ENCODE measurements around the gene BCL11A. TPM values are rescaled to one million over a fixed set of nuclear protein-coding genes. Genes with fewer than 3 reads are reported as not detected.

Gene BCL11A
- total and polyA plus RNA-seq, 9 donors = 0.81 to 5.7 (median 3.2) TPM; not detected in 1

GRCh38 chr2:60555066-60555782 is 1.8 kb upstream of the BCL11A start:
- peak in 3 of 5 donors; percentile 34 to 47 (median 44) for DNase-seq
- Histone ChIP-seq H3K36me3 (no peaks in the 10 kb centered on the region), H3K4me3 (peak overlapping the region; percentile 50), H3K27me3 (no peaks in the 10 kb centered on the region), H3K4me1 (ENCODE audit: insufficient read depth) (peaks cover 4% of the 10 kb centered on the region), H3K27ac (no peak overlapping the region), H3K9me3 (peaks cover 0 to 3% of the 10 kb centered on the region in 2 donors)
- no peak for TF ChIP-seq POLR2A (IDR thresholded peaks at IDR 0.05)
- TF ChIP-seq CTCF (IDR thresholded peaks at IDR 0.05) = peak in 1 of 3 donors; percentile 10
- intact Hi-C loops (cut with DNase I) = no loop called here
- WGBS, 3 donors = 1 to 2% (median 1%) methylated on average over 43 of the region's 43 CpGs

- H3K36me3 ChIP-seq = no peaks in the 10 kb centered on the region
- H3K4me1 ChIP-seq (ENCODE audit: insufficient read depth) = peaks cover 4% of the 10 kb centered on the region
- peaks cover 0 to 3% of the 10 kb centered on the region in 2 donors for H3K9me3 ChIP-seq
- peak overlapping the region; percentile 50 for H3K4me3 ChIP-seq
- DNase-seq = peak in 2 of 5 donors; percentile 20 to 32
- WGBS, 3 donors = 0 to 1% (median 0%) methylated on average over 28 of the region's 28 CpGs
- TF ChIP-seq EP300 (IDR thresholded peaks at IDR 0.05) (no peak), CTCF (IDR thresholded peaks at IDR 0.05) (no peak), POLR2A (IDR thresholded peaks at IDR 0.05) (no peak)
- intact Hi-C loops (cut with DNase I) = no loop called here
- no peak overlapping the region for H3K27ac ChIP-seq
- no peaks in the 10 kb centered on the region for H3K27me3 ChIP-seq
These were observed 1.2 kb upstream of the BCL11A start for GRCh38 chr2:60554646-60555065.

GRCh38 chr2:60554074-60554645 is 706 bp upstream of the BCL11A start:
- H3K27me3 ChIP-seq = no peaks in the 10 kb centered on the region
- H3K36me3 ChIP-seq = no peaks in the 10 kb centered on the region
- TF ChIP-seq EP300 (IDR thresholded peaks at IDR 0.05) (no peak), POLR2A (IDR thresholded peaks at IDR 0.05) (no peak), CTCF (IDR thresholded peaks at IDR 0.05) (no peak)
- peak overlapping the region; percentile 50 for H3K4me3 ChIP-seq
- no peak overlapping the region for H3K27ac ChIP-seq
- WGBS, 3 donors = 0% methylated on average over 52 to 56 of the region's 56 CpGs
- intact Hi-C loops (cut with DNase I) = no loop called here
- peaks cover 0 to 3% of the 10 kb centered on the region in 2 donors for H3K9me3 ChIP-seq
- DNase-seq = peak in 3 of 5 donors; percentile 24 to 39 (median 39)
- H3K4me1 ChIP-seq (ENCODE audit: insufficient read depth) = peaks cover 4% of the 10 kb centered on the region

- Histone ChIP-seq H3K9me3 (no peaks in the 10 kb centered on the region), H3K4me1 (ENCODE audit: insufficient read depth) (peaks cover 4% of the 10 kb centered on the region), H3K27ac (no peak overlapping the region), H3K36me3 (no peaks in the 10 kb centered on the region), H3K4me3 (peak overlapping the region; percentile 50), H3K27me3 (no peaks in the 10 kb centered on the region)
- no peak for DNase-seq
- WGBS, 3 donors = 1 to 2% (median 2%) methylated on average over 38 of the region's 38 CpGs
- TF ChIP-seq EP300 (IDR thresholded peaks at IDR 0.05) = no peak
- no peak for TF ChIP-seq POLR2A (IDR thresholded peaks at IDR 0.05)
- intact Hi-C loops (cut with DNase I) = no loop called here
These were observed 481 bp downstream of the BCL11A start for GRCh38 chr2:60552851-60553494.
